Mesenchymal stem cell (in vitro differentiated cells and primary cell): ENCODE results near the gene PBX4.

ENCODE experiments used
- DNase-seq: peaks from one replicate; pipeline ENCODE4 v3.0.0-alpha.2; 2013
- H2AFZ ChIP-seq: one replicate; pipeline ENCODE4 v1.6.1; 2013; ENCODE audit warnings: low read depth, mild to moderate bottlenecking, control low read depth, inconsistent platforms, low read length, moderate library complexity
- H2AK5ac ChIP-seq: 2 replicates; pipeline ENCODE4 v1.6.1; 2013; ENCODE audit warnings: low read length, moderate library complexity, mild to moderate bottlenecking, inconsistent platforms; ENCODE audit not compliant: severe bottlenecking
- H2BK120ac ChIP-seq: one replicate; pipeline ENCODE4 v1.6.1; 2013; ENCODE audit warnings: low read depth, mild to moderate bottlenecking, inconsistent platforms, low read length, moderate library complexity
- H2BK12ac ChIP-seq, 2 experiments: one replicate each; pipeline ENCODE4 v1.6.1; 2013; ENCODE audit warnings: inconsistent platforms in 2 of 2, low read length in 2 of 2, mild to moderate bottlenecking in 2 of 2, moderate library complexity in 2 of 2, control low read depth in 1 of 2
- H2BK15ac ChIP-seq: one replicate; pipeline ENCODE4 v1.6.1; 2013; ENCODE audit warnings: mild to moderate bottlenecking, low read depth, inconsistent platforms; ENCODE audit not compliant: poor library complexity, severe bottlenecking
- H2BK5ac ChIP-seq: 2 replicates; pipeline ENCODE4 v1.6.1; 2013; ENCODE audit warnings: low read depth, mild to moderate bottlenecking, low read length, control low read depth, inconsistent platforms; ENCODE audit not compliant: poor library complexity, severe bottlenecking
- H3K14ac ChIP-seq, 2 experiments: one replicate each; pipeline ENCODE4 v1.6.1; 2013; ENCODE audit warnings: inconsistent platforms in 2 of 2, low read length in 2 of 2, control low read depth in 1 of 2, mild to moderate bottlenecking in 1 of 2, moderate library complexity in 1 of 2
- H3K18ac ChIP-seq, 2 experiments: one replicate each; pipeline ENCODE4 v1.6.1; 2013; ENCODE audit warnings: inconsistent platforms in 2 of 2, low read length in 2 of 2, control low read depth in 1 of 2, low read depth in 1 of 2, mild to moderate bottlenecking in 1 of 2
- H3K23ac ChIP-seq, 2 experiments: one replicate each; pipeline ENCODE4 v1.6.1; 2013; ENCODE audit warnings: inconsistent platforms in 2 of 2, low read length in 2 of 2, mild to moderate bottlenecking in 2 of 2, moderate library complexity in 2 of 2, control low read depth in 1 of 2
- H3K27ac ChIP-seq: 2 replicates; pipeline ENCODE4 v1.5.1; 2013; ENCODE audit warnings: mild to moderate bottlenecking, moderate library complexity, low read length, control low read depth, inconsistent platforms; ENCODE audit not compliant: poor library complexity, severe bottlenecking
- H3K27me3 ChIP-seq, 2 experiments: 2 replicates each; pipeline versions ENCODE4 v1.6.1 to v1.7.0; 2013; ENCODE audit warnings: low read length in 2 of 2, mild to moderate bottlenecking in 2 of 2, moderate library complexity in 2 of 2, control low read depth in 1 of 2, inconsistent platforms in 1 of 2; ENCODE audit not compliant: control insufficient read depth in 1 of 2, insufficient read depth in 1 of 2
- H3K36me3 ChIP-seq, 2 experiments: 2 replicates each; pipeline versions ENCODE4 v1.6.1 to v1.7.0; 2013; ENCODE audit warnings: low read length in 2 of 2, control low read depth in 1 of 2, inconsistent platforms in 1 of 2, low read depth in 1 of 2, mild to moderate bottlenecking in 1 of 2; ENCODE audit not compliant: insufficient read depth in 2 of 2, control insufficient read depth in 1 of 2
- H3K4ac ChIP-seq, 2 experiments: one replicate each; pipeline ENCODE4 v1.6.1; 2013; ENCODE audit warnings: inconsistent platforms in 2 of 2, low read length in 2 of 2, mild to moderate bottlenecking in 2 of 2, moderate library complexity in 2 of 2, control low read depth in 1 of 2, low read depth in 1 of 2
- H3K4me1 ChIP-seq: 2 replicates; pipeline ENCODE4 v1.6.1; 2013; ENCODE audit warnings: low read depth, low read length, control low read depth; ENCODE audit not compliant: control insufficient read depth, insufficient read depth
- H3K4me2 ChIP-seq: 2 replicates; pipeline ENCODE4 v1.6.1; 2013; ENCODE audit warnings: low read length, mild to moderate bottlenecking, inconsistent platforms; ENCODE audit not compliant: poor library complexity, severe bottlenecking
- H3K4me3 ChIP-seq, 2 experiments: 2 replicates each; pipeline versions ENCODE4 v1.5.1 to v1.7.0; 2013; ENCODE audit warnings: low read length in 2 of 2, mild to moderate bottlenecking in 2 of 2, control low read depth in 1 of 2, low read depth in 1 of 2; ENCODE audit not compliant: insufficient read depth in 1 of 2
- H3K79me1 ChIP-seq: replicated peaks from 2 replicates; pipeline ENCODE4 v1.6.1; 2013; ENCODE audit warnings: mild to moderate bottlenecking, control low read depth, low read length, inconsistent platforms; ENCODE audit not compliant: poor library complexity, severe bottlenecking
- H3K9ac ChIP-seq: 2 replicates; pipeline ENCODE4 v1.7.0; 2013; ENCODE audit warnings: mild to moderate bottlenecking, low read length, moderate library complexity
- H3K9me3 ChIP-seq: 2 replicates; pipeline ENCODE4 v1.7.0; 2013; ENCODE audit warnings: mild to moderate bottlenecking, low read length; ENCODE audit not compliant: control insufficient read depth
- H4K8ac ChIP-seq: one replicate; pipeline ENCODE4 v1.6.1; 2013; ENCODE audit warnings: inconsistent platforms, mild to moderate bottlenecking, low read length, moderate library complexity
- H4K91ac ChIP-seq: one replicate; pipeline ENCODE4 v1.6.1; 2013; ENCODE audit warnings: mild to moderate bottlenecking, low read length, inconsistent platforms
- WGBS: methylation state at CpG from one replicate; pipeline ENCODE4 v1.1.7; 2013; ENCODE audit warnings: mixed read lengths; 5-methylcytosine and 5-hydroxymethylcytosine counted together

The PBX4 gene

GRCh38 chr19:19651076-19651475, 32.6 kb upstream of the PBX4 start:
- Histone ChIP-seq H3K36me3 (peaks cover 88 to 93% of the 10 kb centered on the region in 2 experiments), H4K8ac (no peak overlapping the region), H3K4ac (no peak overlapping the region), H3K4me2 (no peak overlapping the region), H3K9ac (no peak overlapping the region), H2BK12ac (no peak overlapping the region), H3K14ac (no peak overlapping the region), H4K91ac (no peak overlapping the region), H3K27me3 (no peaks in the 10 kb centered on the region), H2BK15ac (no peak overlapping the region), H3K9me3 (no peaks in the 10 kb centered on the region), H2BK120ac (no peak overlapping the region), H3K27ac (no peak overlapping the region), H3K4me3 (no peak overlapping the region), H3K23ac (no peak overlapping the region), H3K79me1 (peaks cover 37% of the 10 kb centered on the region), H3K18ac (no peak overlapping the region), H3K4me1 (no peaks in the 10 kb centered on the region), H2BK5ac (no peak overlapping the region), H2AFZ (no peak overlapping the region), H2AK5ac (no peak overlapping the region)
- WGBS, result 98% methylated on average over 13 of the region's 13 CpGs
- DNase-seq, result no peak

- Histone ChIP-seq H3K4ac (no peak overlapping the region), H4K91ac (no peak overlapping the region), H3K9ac (no peak overlapping the region), H2BK15ac (no peak overlapping the region), H3K27ac (no peak overlapping the region), H2AK5ac (no peak overlapping the region), H3K4me1 (no peaks in the 10 kb centered on the region), H3K14ac (no peak overlapping the region), H3K4me3 (no peak overlapping the region), H3K23ac (no peak overlapping the region), H3K27me3 (no peaks in the 10 kb centered on the region), H3K18ac (no peak overlapping the region), H2BK120ac (no peak overlapping the region), H4K8ac (no peak overlapping the region), H2BK5ac (no peak overlapping the region), H3K79me1 (peaks cover 32% of the 10 kb centered on the region), H2AFZ (no peak overlapping the region), H3K9me3 (no peaks in the 10 kb centered on the region), H3K36me3 (peaks cover 88 to 93% of the 10 kb centered on the region in 2 experiments), H3K4me2 (no peak overlapping the region), H2BK12ac (no peak overlapping the region)
- 97% methylated on average over 9 of the region's 9 CpGs for WGBS
- no peak for DNase-seq
Observed at GRCh38 chr19:19650331-19650730, 31.8 kb upstream of the PBX4 start.

- peaks cover 86 to 93% of the 10 kb centered on the region in 2 experiments for H3K36me3 ChIP-seq
- H2BK120ac ChIP-seq, result no peak overlapping the region
- H3K9ac ChIP-seq, result no peak overlapping the region
- no peak overlapping the region for H3K4ac ChIP-seq
- DNase-seq, result no peak
- no peak overlapping the region for H4K8ac ChIP-seq
- H3K18ac ChIP-seq, result no peak overlapping the region
- no peak overlapping the region for H2BK12ac ChIP-seq
- no peak overlapping the region for H3K4me3 ChIP-seq
- H3K14ac ChIP-seq, result no peak overlapping the region
- H4K91ac ChIP-seq, result no peak overlapping the region
- H2AFZ ChIP-seq, result no peak overlapping the region
- no peak overlapping the region for H2BK15ac ChIP-seq
- no peak overlapping the region for H3K4me2 ChIP-seq
- H3K23ac ChIP-seq, result no peak overlapping the region
- H3K4me1 ChIP-seq, result no peaks in the 10 kb centered on the region
- peaks cover 27% of the 10 kb centered on the region for H3K79me1 ChIP-seq
- WGBS, result 98% methylated on average over 22 of the region's 22 CpGs
- no peak overlapping the region for H2BK5ac ChIP-seq
- no peaks in the 10 kb centered on the region for H3K9me3 ChIP-seq
- H2AK5ac ChIP-seq, result no peak overlapping the region
- H3K27ac ChIP-seq, result no peak overlapping the region
- H3K27me3 ChIP-seq, result no peaks in the 10 kb centered on the region
Observed at GRCh38 chr19:19649580-19649995, 31.1 kb upstream of the PBX4 start.

- no peak for DNase-seq
- no peaks in the 10 kb centered on the region for H3K27me3 ChIP-seq
- 90% methylated on average over 6 of the region's 6 CpGs for WGBS
- no peak overlapping the region for H3K23ac ChIP-seq
- no peaks in the 10 kb centered on the region for H3K9me3 ChIP-seq
- H3K9ac ChIP-seq, result no peak overlapping the region
- peaks cover 85 to 91% of the 10 kb centered on the region in 2 experiments for H3K36me3 ChIP-seq
- H3K18ac ChIP-seq, result no peak overlapping the region
- H2BK120ac ChIP-seq, result no peak overlapping the region
- no peak overlapping the region for H4K8ac ChIP-seq
- no peak overlapping the region for H2BK12ac ChIP-seq
- no peak overlapping the region for H3K4me3 ChIP-seq
- H3K79me1 ChIP-seq, result peaks cover 25% of the 10 kb centered on the region
- no peak overlapping the region for H2AK5ac ChIP-seq
- no peak overlapping the region for H2AFZ ChIP-seq
- no peak overlapping the region for H4K91ac ChIP-seq
- H2BK15ac ChIP-seq, result no peak overlapping the region
- H2BK5ac ChIP-seq, result no peak overlapping the region
- H3K4ac ChIP-seq, result no peak overlapping the region
- no peak overlapping the region for H3K27ac ChIP-seq
- H3K4me1 ChIP-seq, result no peaks in the 10 kb centered on the region
- no peak overlapping the region for H3K4me2 ChIP-seq
- H3K14ac ChIP-seq, result no peak overlapping the region
Observed at GRCh38 chr19:19649155-19649554, 30.7 kb upstream of the PBX4 start.
